ENCODE results near the gene OR4C3.
"Not testable (repeated sequence)": the region's sequence is repeated elsewhere in the genome, so short reads cannot be mapped to it uniquely, and the experiment has no call there.

Gene OR4C3

DNA sequence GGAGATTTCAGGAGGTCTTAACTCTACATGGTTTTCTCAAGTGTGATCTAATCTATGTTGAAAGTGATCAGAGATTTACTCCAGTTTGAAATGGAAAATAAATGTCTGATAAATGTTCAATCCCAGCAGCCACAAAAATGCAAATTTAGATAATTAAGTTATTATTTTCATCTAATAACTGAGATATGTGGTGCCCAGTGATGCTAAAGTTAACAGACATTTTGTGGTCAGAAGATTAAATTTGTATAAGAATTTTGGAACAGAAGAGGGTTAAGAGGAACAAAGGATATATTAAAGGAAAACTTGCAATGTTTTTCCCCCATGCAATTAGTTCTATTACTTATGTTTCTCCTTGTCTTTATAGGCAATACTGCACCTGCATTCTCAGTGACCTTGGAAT is at the start of gene OR4C3:
Gene OR4C3, plus strand, starts transcription at position 301 of the 400 bp plus-strand sequence. CDS start 102 bp downstream, outside the sequence.
- DNase-seq (ENCODE audit: low read depth in 1 of 2, low spot score in 1 of 2); in situ Hi-C loops (cut with HindIII; ENCODE audit: low pct_unique_long_range_greater_than_20kb, low sequenced_read_pairs): not testable (repeated sequence)

GRCh38 chr11:48305923-48306322 is 18.8 kb upstream of the OR4C3 start, which contains the start of gene OR4S1:
Gene OR4S1 (plus strand): TSS chr11:48306223. CDS start chr11:48306223, 0 bp downstream.
- no peak for DNase-seq (ENCODE audit: low read depth in 1 of 2, low spot score in 1 of 2)
- in situ Hi-C loops (cut with HindIII; ENCODE audit: low pct_unique_long_range_greater_than_20kb, low sequenced_read_pairs): no loop called here
- TF ChIP-seq JUND (IDR thresholded peaks at IDR 0.05; ENCODE audit: low read depth): no peak

GRCh38 chr11:48307760-48308386 is 16.8 kb upstream of the OR4C3 start:
- in situ Hi-C loops (cut with HindIII; ENCODE audit: low pct_unique_long_range_greater_than_20kb, low sequenced_read_pairs): no loop called here
- DNase-seq (ENCODE audit: low read depth in 1 of 2, low spot score in 1 of 2): peak; percentile 48 to 85
- no peak for TF ChIP-seq JUND (IDR thresholded peaks at IDR 0.05; ENCODE audit: low read depth)

DNA sequence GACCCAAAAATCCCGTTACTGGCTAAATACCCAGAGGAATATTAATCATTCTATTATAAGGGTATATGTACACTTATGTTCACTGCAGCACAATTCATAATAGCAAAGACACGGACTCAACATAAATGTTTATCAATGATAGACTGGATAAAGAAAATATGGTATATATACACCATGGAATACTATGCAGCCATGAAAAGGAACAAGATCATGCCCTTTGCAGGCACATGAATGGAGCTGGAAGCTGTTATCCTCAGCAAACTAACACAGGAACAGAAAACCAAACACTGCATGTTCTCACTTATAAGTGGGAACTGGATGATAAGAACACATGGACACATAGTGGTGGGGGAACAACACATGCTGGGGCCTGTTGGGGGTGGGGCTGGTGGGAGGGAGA is 11.1 kb upstream of the OR4C3 start:
- DNase-seq (ENCODE audit: low read depth in 1 of 2, low spot score in 1 of 2); in situ Hi-C loops (cut with HindIII; ENCODE audit: low pct_unique_long_range_greater_than_20kb, low sequenced_read_pairs): not testable (repeated sequence)

DNA sequence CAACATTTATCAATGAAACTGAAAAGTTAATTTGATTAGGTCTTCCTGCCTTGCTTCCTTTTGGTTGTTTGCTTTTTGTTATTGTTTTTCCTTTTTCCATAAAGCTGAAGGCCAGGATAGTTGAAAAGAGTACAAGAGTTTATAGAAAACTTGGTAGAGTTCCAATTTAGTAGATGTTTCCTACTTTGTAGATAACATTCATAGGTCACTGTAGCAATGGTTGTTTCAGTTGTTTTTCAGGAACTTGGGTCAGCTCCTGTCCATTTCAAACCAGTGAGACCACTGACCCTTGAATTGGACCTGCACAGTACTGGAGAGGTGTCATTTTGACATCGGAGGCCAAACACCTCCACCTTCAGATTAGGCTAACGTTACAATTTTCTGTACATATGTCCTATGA is 4.9 kb upstream of the OR4C3 start:
- in situ Hi-C loops (cut with HindIII; ENCODE audit: low pct_unique_long_range_greater_than_20kb, low sequenced_read_pairs); DNase-seq (ENCODE audit: low read depth in 1 of 2, low spot score in 1 of 2): not testable (repeated sequence)

GRCh38 chr11:48341466-48341865 is 16.7 kb downstream of the OR4C3 start:
- DNase-seq (ENCODE audit: low read depth in 1 of 2, low spot score in 1 of 2): no peak
- in situ Hi-C loops (cut with HindIII; ENCODE audit: low pct_unique_long_range_greater_than_20kb, low sequenced_read_pairs): no loop called here
- TF ChIP-seq JUND (IDR thresholded peaks at IDR 0.05; ENCODE audit: low read depth): no peak

GRCh38 chr11:48342505-48342904 is 17.8 kb downstream of the OR4C3 start:
- in situ Hi-C loops (cut with HindIII; ENCODE audit: low pct_unique_long_range_greater_than_20kb, low sequenced_read_pairs); DNase-seq (ENCODE audit: low read depth in 1 of 2, low spot score in 1 of 2): not testable (repeated sequence)

DNA sequence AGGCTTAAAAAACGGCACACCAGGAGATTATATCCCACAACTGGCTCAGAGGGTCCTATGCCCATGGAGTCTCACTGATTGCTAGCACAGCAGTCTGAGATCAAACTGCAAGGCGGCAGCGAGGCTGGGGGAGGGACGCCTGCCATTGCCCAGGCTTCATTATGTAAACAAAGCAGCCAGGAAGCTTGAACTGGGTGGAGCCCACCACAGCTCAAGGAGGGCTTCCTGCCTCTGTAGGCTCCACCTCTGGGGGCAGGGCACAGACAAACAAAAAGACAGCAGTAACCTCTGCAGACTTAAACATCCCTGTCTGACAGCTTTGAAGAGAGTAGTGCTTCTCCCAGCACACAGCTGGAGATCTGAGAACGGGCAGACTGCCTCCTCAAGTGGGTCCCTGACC is 21.6 kb downstream of the OR4C3 start:
- DNase-seq (ENCODE audit: low read depth in 1 of 2, low spot score in 1 of 2); in situ Hi-C loops (cut with HindIII; ENCODE audit: low pct_unique_long_range_greater_than_20kb, low sequenced_read_pairs): not testable (repeated sequence)

DNA sequence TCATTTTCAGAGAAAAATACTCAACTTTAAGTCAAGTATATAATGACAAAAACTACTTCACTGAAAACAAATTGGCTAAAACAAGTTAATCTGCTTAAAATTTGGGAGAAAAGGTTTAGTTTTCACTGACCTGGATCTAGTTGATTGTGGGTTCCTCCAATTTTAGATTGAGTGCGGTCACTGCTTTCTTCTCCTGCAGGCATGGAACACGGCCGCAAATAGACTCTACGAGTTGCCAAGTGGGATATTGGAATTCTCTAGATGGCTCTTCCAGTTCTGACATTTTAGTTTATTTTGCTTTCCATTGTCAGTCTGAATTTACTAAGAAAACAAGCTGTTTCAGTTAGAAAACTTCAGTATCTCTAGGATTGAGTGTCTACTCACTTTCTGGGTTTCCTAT is 29.3 kb downstream of the OR4C3 start:
- DNase-seq (ENCODE audit: low read depth in 1 of 2, low spot score in 1 of 2): no peak
- TF ChIP-seq JUND (IDR thresholded peaks at IDR 0.05; ENCODE audit: low read depth): no peak
- in situ Hi-C loops (cut with HindIII; ENCODE audit: low pct_unique_long_range_greater_than_20kb, low sequenced_read_pairs): no loop called here

GRCh38 chr11:48354677-48355076 is 30.0 kb downstream of the OR4C3 start:
- in situ Hi-C loops (cut with HindIII; ENCODE audit: low pct_unique_long_range_greater_than_20kb, low sequenced_read_pairs): no loop called here
- TF ChIP-seq JUND (IDR thresholded peaks at IDR 0.05; ENCODE audit: low read depth): no peak

GRCh38 chr11:48361289-48361688 is 36.6 kb downstream of the OR4C3 start:
- in situ Hi-C loops (cut with HindIII; ENCODE audit: low pct_unique_long_range_greater_than_20kb, low sequenced_read_pairs); DNase-seq (ENCODE audit: low read depth in 1 of 2, low spot score in 1 of 2): not testable (repeated sequence)

More at GRCh38 chr11:48354677-48355076, 30.0 kb downstream of the OR4C3 start:
- no peak for DNase-seq (ENCODE audit: low read depth in 1 of 2, low spot score in 1 of 2)

- no peak for DNase-seq (ENCODE audit: low read depth in 1 of 2, low spot score in 1 of 2)
- TF ChIP-seq JUND (IDR thresholded peaks at IDR 0.05; ENCODE audit: low read depth): no peak
- in situ Hi-C loops (cut with HindIII; ENCODE audit: low pct_unique_long_range_greater_than_20kb, low sequenced_read_pairs): no loop called here
Measured at GRCh38 chr11:48366365-48366764, 41.6 kb downstream of the OR4C3 start, which contains the start of gene OR4C5. Gene OR4C5 (minus strand): TSS chr11:48366465. CDS start chr11:48366465, 0 bp downstream.

Data from T47D (cell line).